Fibroblast of lung (primary cell): ENCODE measurements around the gene TJP2.

Experiments used
- CTCF ChIP-seq, 2 donors: IDR thresholded peaks in 1 of 2; conservative IDR thresholded peaks in 1 of 2; 1 replicate in 1 of 2; 2 replicates in 1 of 2; pipeline ENCODE4 v1.5.1; 2011 to 2012; ENCODE audit warnings: low read length in 2 of 2, control low read depth in 1 of 2, inconsistent platforms in 1 of 2, low read depth in 1 of 2, mild to moderate bottlenecking in 1 of 2
- EZH2 ChIP-seq: IDR thresholded peaks from 2 replicates; pipeline ENCODE4 v1.5.1; 2012; ENCODE audit warnings: low read length, control low read depth, mild to moderate bottlenecking; ENCODE audit errors: missing control alignments

GRCh38 chr9:69258551-69258950, 84.5 kb downstream of the TJP2 start:
- TF ChIP-seq EZH2 (no peak), CTCF (conservative IDR thresholded peaks at IDR 0.05 in 1 of 2, IDR thresholded peaks at IDR 0.05 in 1 of 2; ENCODE audit: low read depth in 1 of 2, low read length in 2 of 2) (no peak)
